ENCODE data around the gene FOXN3.

DNA sequence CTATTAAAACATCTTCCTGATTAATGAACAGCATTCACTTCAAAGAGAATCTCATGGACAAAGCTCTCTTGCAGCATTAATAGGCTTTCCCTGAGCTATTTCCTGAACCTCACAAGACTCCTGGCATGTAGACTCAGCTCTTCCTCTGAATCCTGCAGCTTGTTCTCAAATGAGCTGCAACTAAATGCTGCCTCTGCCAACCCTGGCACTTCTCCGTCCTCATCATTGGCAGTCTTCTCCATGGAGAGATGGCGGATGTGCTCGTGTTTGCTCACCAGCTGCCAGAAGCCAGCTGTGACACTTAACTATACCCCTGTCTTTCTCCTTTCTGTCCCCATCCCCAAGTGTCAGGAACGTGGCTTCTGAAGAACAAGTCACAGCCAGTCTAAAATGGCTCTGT is 232.1 kb downstream of the FOXN3 start:
- TF ChIP-seq EZH2 (IDR thresholded peaks at IDR 0.05) (no peak), POLR2AphosphoS5 (IDR thresholded peaks at IDR 0.05; ENCODE audit: borderline replicate concordance, low read depth, low read length) (no peak), FOXP2 (optimal IDR thresholded peaks at IDR 0.05; ENCODE audit: control extremely low read depth, extremely low read length, insufficient read depth) (no peak)

All from SK-N-MC (cell line).